Measurements from ENCODE around the gene CIP2A. TPM values are rescaled to one million over a fixed set of nuclear protein-coding genes. Genes with fewer than 3 reads are reported as not detected.

The CIP2A gene
- total and polyA plus RNA-seq, 2 experiments from 2014 or later = 48.1 to 63.5 TPM

- no peaks in the 10 kb centered on the region for H3K9me3 Mint-ChIP-seq
- ATAC-seq (peak; percentile 96), DNase-seq (ENCODE audit: low spot score) (peak; percentile 80)
- Histone ChIP-seq H4K20me1 (replicated peaks; ENCODE audit: insufficient read depth) (no peaks in the 10 kb centered on the region), H2AFZ (no peak overlapping the region), H3K79me2 (replicated peaks; ENCODE audit: insufficient read depth) (peaks cover 12% of the 10 kb centered on the region; the same call in 1 of the 2 replicates), H3K27ac (ENCODE audit: low read depth) (no peak overlapping the region), H3K9me2 (ENCODE audit: insufficient read depth) (no peaks in the 10 kb centered on the region), H3K4me2 (no peak overlapping the region), H3K4me1 (ENCODE audit: insufficient read depth) (peaks cover 8% of the 10 kb centered on the region), H3K36me3 (ENCODE audit: insufficient read depth) (no peaks in the 10 kb centered on the region), H3F3A (replicated peaks; ENCODE audit: low read depth) (no peaks in the 10 kb centered on the region), H3K27me3 (ENCODE audit: insufficient read depth) (no peaks in the 10 kb centered on the region), H3K4me3 (no peak overlapping the region)
- H3K36me3 Mint-ChIP-seq (ENCODE audit: low read depth) = peaks cover 8% of the 10 kb centered on the region; the same call in 2 of the 3 replicates
- peak overlapping the region; percentile 47 for H3K27ac Mint-ChIP-seq
- H3K4me3 Mint-ChIP-seq = no peak overlapping the region
- H3K4me1 Mint-ChIP-seq = peaks cover 12% of the 10 kb centered on the region; the same call in 2 of the 3 replicates
- TF ChIP-seq CTCF (conservative IDR thresholded peaks at IDR 0.05; ENCODE audit: low read depth in 2 of 2) (peak; percentile 54 to 73), REST (IDR thresholded peaks at IDR 0.05; ENCODE audit: unreplicated experiment) (no peak)
- H3K27me3 Mint-ChIP-seq (ENCODE audit: insufficient read depth, low read depth, poor library complexity) = no peaks in the 10 kb centered on the region
Measured at GRCh38 chr3:108608750-108609149, 19.5 kb upstream of the CIP2A start.

GRCh38 chr3:108605491-108605890 is 16.3 kb upstream of the CIP2A start:
- no peak for DNase-seq (ENCODE audit: low spot score)
- Mint-ChIP-seq H3K36me3 (ENCODE audit: low read depth) (peaks cover 12% of the 10 kb centered on the region; the same call in 2 of the 3 replicates), H3K4me1 (peaks cover 32% of the 10 kb centered on the region), H3K27ac (no peak overlapping the region), H3K27me3 (ENCODE audit: insufficient read depth, low read depth, poor library complexity) (peaks cover 2% of the 10 kb centered on the region), H3K9me3 (no peaks in the 10 kb centered on the region), H3K4me3 (no peak overlapping the region)
- Histone ChIP-seq H3K27me3 (ENCODE audit: insufficient read depth) (no peaks in the 10 kb centered on the region), H3F3A (replicated peaks; ENCODE audit: low read depth) (no peaks in the 10 kb centered on the region), H3K4me3 (no peak overlapping the region), H3K9me2 (ENCODE audit: insufficient read depth) (no peaks in the 10 kb centered on the region), H4K20me1 (replicated peaks; ENCODE audit: insufficient read depth) (no peaks in the 10 kb centered on the region), H3K36me3 (ENCODE audit: insufficient read depth) (no peaks in the 10 kb centered on the region), H3K4me2 (no peak overlapping the region), H2AFZ (no peak overlapping the region), H3K79me2 (replicated peaks; ENCODE audit: insufficient read depth) (peaks cover 27% of the 10 kb centered on the region), H3K4me1 (ENCODE audit: insufficient read depth) (peaks cover 25% of the 10 kb centered on the region), H3K27ac (ENCODE audit: low read depth) (no peak overlapping the region)
- TF ChIP-seq STAT1 (IDR thresholded peaks at IDR 0.05; ENCODE audit: unreplicated experiment) = no peak
- TF ChIP-seq POLR2AphosphoS5 (IDR thresholded peaks at IDR 0.05; ENCODE audit: low read depth) = no peak
- no peak for TF ChIP-seq EZH2 (IDR thresholded peaks at IDR 0.05; ENCODE audit: low read depth, unreplicated experiment)
- no peak for TF ChIP-seq CREB1 (CRISPR knock-in tag; IDR thresholded peaks at IDR 0.05; ENCODE audit: low read depth)
- TF ChIP-seq JUNB (IDR thresholded peaks at IDR 0.05; ENCODE audit: unreplicated experiment) = no peak
- TF ChIP-seq NANOG (IDR thresholded peaks at IDR 0.05; ENCODE audit: borderline replicate concordance) = no peak
- no peak for ATAC-seq

Measured in GM23338 (cell line).